GM23338 (cell line): ENCODE measurements around the gene PSKH1. TPM values are rescaled to one million over a fixed set of nuclear protein-coding genes. Genes with fewer than 3 reads are reported as not detected.

Experiments
- CREB1 ChIP-seq: fragments of 250-450 bp; sonication (Bioruptor Pico); IDR thresholded peaks from 2 replicates; pipeline ENCODE4 v1.5.0; 2020; ENCODE audit warnings: low read depth, mild to moderate bottlenecking, moderate library complexity
- CTCF ChIP-seq, 2 experiments: fragments of 200-600 bp in 1 of 2; sonication (generic) in 1 of 2; conservative IDR thresholded peaks; 2 replicates each; pipeline versions ENCODE4 v1.5.1 to v1.6.1; 2016 to 2017; ENCODE audit warnings: antibody characterized with exemption in 2 of 2, low read depth in 2 of 2, mild to moderate bottlenecking in 2 of 2, moderate library complexity in 1 of 2
- EZH2 ChIP-seq: fragments of 200-600 bp; sonication (generic); IDR thresholded peaks from one replicate; pipeline ENCODE4 v1.8.0; 2017; ENCODE audit warnings: antibody characterized with exemption, mild to moderate bottlenecking, low read depth; ENCODE audit not compliant: unreplicated experiment
- EZH2phosphoT487 ChIP-seq: fragments of 200-600 bp; sonication (generic); IDR thresholded peaks from one replicate; pipeline ENCODE4 v1.8.1; 2018; ENCODE audit warnings: antibody characterized with exemption; ENCODE audit not compliant: unreplicated experiment
- JUNB ChIP-seq: IDR thresholded peaks from one replicate; pipeline ENCODE4 v1.6.1; 2016; ENCODE audit warnings: antibody characterized with exemption; ENCODE audit not compliant: unreplicated experiment
- NANOG ChIP-seq: IDR thresholded peaks from 2 replicates; pipeline ENCODE4 v1.6.1; 2016; ENCODE audit warnings: antibody characterized with exemption, borderline replicate concordance
- POLR2AphosphoS5 ChIP-seq: IDR thresholded peaks from 2 replicates; pipeline ENCODE4 v1.6.1; 2016; ENCODE audit warnings: antibody characterized with exemption, low read depth
- STAT1 ChIP-seq: IDR thresholded peaks from one replicate; pipeline ENCODE4 v1.6.1; 2016; ENCODE audit warnings: antibody characterized with exemption; ENCODE audit not compliant: unreplicated experiment
- ZNF331 ChIP-seq: fragments of 250-450 bp; sonication (Bioruptor Pico); IDR thresholded peaks from 2 replicates; pipeline ENCODE4 v1.5.0; 2020; ENCODE audit warnings: low read depth, mild to moderate bottlenecking, moderate library complexity
- polyA plus RNA-seq: library from polyadenylated mRNA; unstranded; fragments of >200 nt; fragmentation: Nextera tagmentation; extraction: Ambion mirVana; gene quantifications from 2 replicates; pipeline ENCODE4 v1.2.1, GENCODE V29; 2016
- total RNA-seq: library from RNA; depleted of rRNA; stranded (reverse); fragments of >200 nt; shearing (Covaris generic); gene quantifications from 2 replicates; pipeline ENCODE4 v1.2.3, GENCODE V29; 2014
- TF ChIP-seq, protein P1 (sequence below): fragments of 250-450 bp; sonication (Bioruptor Pico); IDR thresholded peaks from 2 replicates; pipeline ENCODE4 v1.5.0; 2020; ENCODE audit warnings: mild to moderate bottlenecking, moderate library complexity
- TF ChIP-seq, protein P2 (sequence below): IDR thresholded peaks from one replicate; pipeline ENCODE4 v1.6.1; 2018; ENCODE audit warnings: antibody characterized with exemption; ENCODE audit not compliant: unreplicated experiment

The PSKH1 gene
- total and polyA plus RNA-seq, 2 experiments from 2014 or later: 14.3 to 23.9 TPM

DNA sequence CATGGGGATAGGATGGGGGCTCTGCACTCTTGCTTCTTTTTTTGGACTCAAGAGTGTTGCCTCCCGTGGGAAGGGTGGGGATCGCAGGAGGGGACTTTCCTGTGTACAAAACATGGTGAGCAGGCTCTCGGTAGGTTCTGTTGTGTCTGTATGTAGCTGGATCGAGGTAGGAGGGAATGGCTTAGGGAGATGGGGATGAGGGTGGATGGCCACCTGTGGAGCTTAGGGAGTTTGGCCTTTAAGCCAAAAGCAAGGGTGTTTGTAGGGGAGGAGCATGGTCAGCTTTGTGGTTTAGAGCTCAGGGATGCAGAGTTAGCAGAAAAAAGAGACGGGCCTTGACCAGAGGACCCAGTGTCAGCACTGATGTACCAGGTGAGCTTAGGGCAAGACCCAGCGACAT, 31.2 kb upstream of the PSKH1 start (continued):
- TF ChIP-seq, protein P1, sequence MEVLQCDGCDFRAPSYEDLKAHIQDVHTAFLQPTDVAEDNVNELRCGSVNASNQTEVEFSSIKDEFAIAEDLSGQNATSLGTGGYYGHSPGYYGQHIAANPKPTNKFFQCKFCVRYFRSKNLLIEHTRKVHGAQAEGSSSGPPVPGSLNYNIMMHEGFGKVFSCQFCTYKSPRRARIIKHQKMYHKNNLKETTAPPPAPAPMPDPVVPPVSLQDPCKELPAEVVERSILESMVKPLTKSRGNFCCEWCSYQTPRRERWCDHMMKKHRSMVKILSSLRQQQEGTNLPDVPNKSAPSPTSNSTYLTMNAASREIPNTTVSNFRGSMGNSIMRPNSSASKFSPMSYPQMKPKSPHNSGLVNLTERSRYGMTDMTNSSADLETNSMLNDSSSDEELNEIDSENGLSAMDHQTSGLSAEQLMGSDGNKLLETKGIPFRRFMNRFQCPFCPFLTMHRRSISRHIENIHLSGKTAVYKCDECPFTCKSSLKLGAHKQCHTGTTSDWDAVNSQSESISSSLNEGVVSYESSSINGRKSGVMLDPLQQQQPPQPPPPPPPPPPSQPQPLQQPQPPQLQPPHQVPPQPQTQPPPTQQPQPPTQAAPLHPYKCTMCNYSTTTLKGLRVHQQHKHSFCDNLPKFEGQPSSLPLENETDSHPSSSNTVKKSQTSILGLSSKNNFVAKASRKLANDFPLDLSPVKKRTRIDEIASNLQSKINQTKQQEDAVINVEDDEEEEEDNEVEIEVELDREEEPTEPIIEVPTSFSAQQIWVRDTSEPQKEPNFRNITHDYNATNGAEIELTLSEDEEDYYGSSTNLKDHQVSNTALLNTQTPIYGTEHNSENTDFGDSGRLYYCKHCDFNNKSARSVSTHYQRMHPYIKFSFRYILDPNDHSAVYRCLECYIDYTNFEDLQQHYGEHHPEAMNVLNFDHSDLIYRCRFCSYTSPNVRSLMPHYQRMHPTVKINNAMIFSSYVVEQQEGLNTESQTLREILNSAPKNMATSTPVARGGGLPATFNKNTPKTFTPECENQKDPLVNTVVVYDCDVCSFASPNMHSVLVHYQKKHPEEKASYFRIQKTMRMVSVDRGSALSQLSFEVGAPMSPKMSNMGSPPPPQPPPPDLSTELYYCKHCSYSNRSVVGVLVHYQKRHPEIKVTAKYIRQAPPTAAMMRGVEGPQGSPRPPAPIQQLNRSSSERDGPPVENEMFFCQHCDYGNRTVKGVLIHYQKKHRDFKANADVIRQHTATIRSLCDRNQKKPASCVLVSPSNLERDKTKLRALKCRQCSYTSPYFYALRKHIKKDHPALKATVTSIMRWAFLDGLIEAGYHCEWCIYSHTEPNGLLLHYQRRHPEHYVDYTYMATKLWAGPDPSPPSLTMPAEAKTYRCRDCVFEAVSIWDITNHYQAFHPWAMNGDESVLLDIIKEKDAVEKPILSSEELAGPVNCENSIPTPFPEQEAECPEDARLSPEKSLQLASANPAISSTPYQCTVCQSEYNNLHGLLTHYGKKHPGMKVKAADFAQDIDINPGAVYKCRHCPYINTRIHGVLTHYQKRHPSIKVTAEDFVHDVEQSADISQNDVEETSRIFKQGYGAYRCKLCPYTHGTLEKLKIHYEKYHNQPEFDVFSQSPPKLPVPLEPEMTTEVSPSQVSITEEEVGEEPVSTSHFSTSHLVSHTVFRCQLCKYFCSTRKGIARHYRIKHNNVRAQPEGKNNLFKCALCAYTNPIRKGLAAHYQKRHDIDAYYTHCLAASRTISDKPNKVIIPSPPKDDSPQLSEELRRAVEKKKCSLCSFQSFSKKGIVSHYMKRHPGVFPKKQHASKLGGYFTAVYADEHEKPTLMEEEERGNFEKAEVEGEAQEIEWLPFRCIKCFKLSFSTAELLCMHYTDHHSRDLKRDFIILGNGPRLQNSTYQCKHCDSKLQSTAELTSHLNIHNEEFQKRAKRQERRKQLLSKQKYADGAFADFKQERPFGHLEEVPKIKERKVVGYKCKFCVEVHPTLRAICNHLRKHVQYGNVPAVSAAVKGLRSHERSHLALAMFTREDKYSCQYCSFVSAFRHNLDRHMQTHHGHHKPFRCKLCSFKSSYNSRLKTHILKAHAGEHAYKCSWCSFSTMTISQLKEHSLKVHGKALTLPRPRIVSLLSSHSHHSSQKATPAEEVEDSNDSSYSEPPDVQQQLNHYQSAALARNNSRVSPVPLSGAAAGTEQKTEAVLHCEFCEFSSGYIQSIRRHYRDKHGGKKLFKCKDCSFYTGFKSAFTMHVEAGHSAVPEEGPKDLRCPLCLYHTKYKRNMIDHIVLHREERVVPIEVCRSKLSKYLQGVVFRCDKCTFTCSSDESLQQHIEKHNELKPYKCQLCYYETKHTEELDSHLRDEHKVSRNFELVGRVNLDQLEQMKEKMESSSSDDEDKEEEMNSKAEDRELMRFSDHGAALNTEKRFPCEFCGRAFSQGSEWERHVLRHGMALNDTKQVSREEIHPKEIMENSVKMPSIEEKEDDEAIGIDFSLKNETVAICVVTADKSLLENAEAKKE (CRISPR knock-in tag): no peak
- TF ChIP-seq ZNF331: no peak
- no peak for TF ChIP-seq JUNB
- TF ChIP-seq CREB1 (CRISPR knock-in tag): no peak
- TF ChIP-seq NANOG: no peak
- no peak for TF ChIP-seq EZH2
- no peak for TF ChIP-seq EZH2phosphoT487
- TF ChIP-seq STAT1: no peak
- no peak for TF ChIP-seq POLR2AphosphoS5
- no peak for TF ChIP-seq CTCF (conservative IDR thresholded peaks at IDR 0.05; ENCODE audit: low read depth in 2 of 2)
- TF ChIP-seq, protein P2, sequence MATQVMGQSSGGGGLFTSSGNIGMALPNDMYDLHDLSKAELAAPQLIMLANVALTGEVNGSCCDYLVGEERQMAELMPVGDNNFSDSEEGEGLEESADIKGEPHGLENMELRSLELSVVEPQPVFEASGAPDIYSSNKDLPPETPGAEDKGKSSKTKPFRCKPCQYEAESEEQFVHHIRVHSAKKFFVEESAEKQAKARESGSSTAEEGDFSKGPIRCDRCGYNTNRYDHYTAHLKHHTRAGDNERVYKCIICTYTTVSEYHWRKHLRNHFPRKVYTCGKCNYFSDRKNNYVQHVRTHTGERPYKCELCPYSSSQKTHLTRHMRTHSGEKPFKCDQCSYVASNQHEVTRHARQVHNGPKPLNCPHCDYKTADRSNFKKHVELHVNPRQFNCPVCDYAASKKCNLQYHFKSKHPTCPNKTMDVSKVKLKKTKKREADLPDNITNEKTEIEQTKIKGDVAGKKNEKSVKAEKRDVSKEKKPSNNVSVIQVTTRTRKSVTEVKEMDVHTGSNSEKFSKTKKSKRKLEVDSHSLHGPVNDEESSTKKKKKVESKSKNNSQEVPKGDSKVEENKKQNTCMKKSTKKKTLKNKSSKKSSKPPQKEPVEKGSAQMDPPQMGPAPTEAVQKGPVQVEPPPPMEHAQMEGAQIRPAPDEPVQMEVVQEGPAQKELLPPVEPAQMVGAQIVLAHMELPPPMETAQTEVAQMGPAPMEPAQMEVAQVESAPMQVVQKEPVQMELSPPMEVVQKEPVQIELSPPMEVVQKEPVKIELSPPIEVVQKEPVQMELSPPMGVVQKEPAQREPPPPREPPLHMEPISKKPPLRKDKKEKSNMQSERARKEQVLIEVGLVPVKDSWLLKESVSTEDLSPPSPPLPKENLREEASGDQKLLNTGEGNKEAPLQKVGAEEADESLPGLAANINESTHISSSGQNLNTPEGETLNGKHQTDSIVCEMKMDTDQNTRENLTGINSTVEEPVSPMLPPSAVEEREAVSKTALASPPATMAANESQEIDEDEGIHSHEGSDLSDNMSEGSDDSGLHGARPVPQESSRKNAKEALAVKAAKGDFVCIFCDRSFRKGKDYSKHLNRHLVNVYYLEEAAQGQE: no peak
